Endothelial cell of umbilical vein (primary cell): ENCODE results near the gene SYT2. TPM values are rescaled to one million over a fixed set of nuclear protein-coding genes. Genes with fewer than 3 reads are reported as not detected.

Source experiments
- BruUV-seq: library from RNA; stranded (reverse); fragments of 400-500 nt; replicated peaks from 2 replicates; lab custom pipeline; 2021; lab: Mats Ljungman, UMichigan
- CTCF ChIA-PET: fragments of 300-600, 350-600 bp; sonication (Branson Sonifier 250); formaldehyde crosslinking; loops from one replicate; lab custom pipeline; 2021; ENCODE audit warnings: antibody characterized with exemption, inconsistent platforms; lab: Charles Lee
- POLR2A ChIA-PET: fragments of 300-600, 350-600 bp; sonication (Branson Sonifier 250); formaldehyde crosslinking; loops from one replicate; lab custom pipeline; 2021; ENCODE audit warnings: antibody characterized with exemption, inconsistent platforms; lab: Charles Lee
- DNase-seq: peaks from one replicate; pipeline ENCODE4 v3.0.0-alpha.2; 2011; ENCODE audit warnings: low read depth, low spot score
- FAIRE-seq: peaks from 2 replicates; lab custom pipeline; 2011; peaks lifted over from hg19 to GRCh38; lab: Jason Lieb, UNC
- H2AFZ ChIP-seq: 2 replicates; pipeline ENCODE4 v1.6.0; 2012; ENCODE audit warnings: low read depth, low read length, control low read depth, inconsistent platforms
- H3K27ac ChIP-seq: 2 replicates; pipeline ENCODE4 v1.5.1; 2011; ENCODE audit warnings: low read depth, mild to moderate bottlenecking, control low read depth, low read length, moderate library complexity; ENCODE audit not compliant: insufficient read depth
- H3K27me3 ChIP-seq, 2 experiments: 2 replicates each; pipeline versions ENCODE4 v1.6.0 to v1.6.1; 2011; ENCODE audit warnings: low read length in 2 of 2, mixed read lengths in 1 of 2; ENCODE audit not compliant: control insufficient read depth in 2 of 2, insufficient read depth in 2 of 2
- H3K36me3 ChIP-seq, 2 experiments: 2 replicates in 1 of 2; 3 replicates in 1 of 2; pipeline ENCODE4 v1.5.1; 2011; ENCODE audit warnings: low read length in 2 of 2, mild to moderate bottlenecking in 1 of 2, moderate library complexity in 1 of 2; ENCODE audit not compliant: control insufficient read depth in 2 of 2, insufficient read depth in 2 of 2; ENCODE audit errors: extremely low read depth in 1 of 2
- H3K4me1 ChIP-seq: 3 replicates; pipeline ENCODE4 v1.5.1; 2011; ENCODE audit warnings: mild to moderate bottlenecking, low read length; ENCODE audit not compliant: control insufficient read depth, insufficient read depth; ENCODE audit errors: extremely low read depth
- H3K4me2 ChIP-seq: 2 replicates; pipeline ENCODE4 v1.6.1; 2011; ENCODE audit warnings: low read length, control low read depth, mixed read lengths; ENCODE audit not compliant: insufficient read depth
- H3K4me3 ChIP-seq, 3 experiments: fragments of 200-600 bp in 1 of 3; sonication (generic), shearing (Covaris generic) in 1 of 3; replicated peaks in 1 of 3; 2 replicates each; pipeline ENCODE4 v1.5.1; 2011 to 2016; ENCODE audit warnings: control low read depth in 3 of 3, low read length in 3 of 3, mild to moderate bottlenecking in 2 of 3, inconsistent platforms in 1 of 3, low read depth in 1 of 3, moderate library complexity in 1 of 3; ENCODE audit not compliant: insufficient read depth in 1 of 3
- H3K79me2 ChIP-seq: 2 replicates; pipeline ENCODE4 v1.6.0; 2012; ENCODE audit warnings: low read length, inconsistent platforms; ENCODE audit not compliant: control insufficient read depth, insufficient read depth
- H3K9ac ChIP-seq: replicated peaks from 2 replicates; pipeline ENCODE3; 2011; ENCODE audit warnings: low read length, control low read depth; ENCODE audit not compliant: insufficient read depth; ENCODE audit errors: extremely low read depth
- H3K9me1 ChIP-seq: replicated peaks from 3 replicates; pipeline ENCODE4 v1.6.0; 2011; ENCODE audit warnings: mild to moderate bottlenecking, low read length; ENCODE audit not compliant: control insufficient read depth, insufficient read depth; ENCODE audit errors: extremely low read depth
- H3K9me3 ChIP-seq: replicated peaks from 2 replicates; pipeline ENCODE4 v1.5.1; 2012; ENCODE audit warnings: low read length, inconsistent platforms; ENCODE audit not compliant: control insufficient read depth, insufficient read depth
- H4K20me1 ChIP-seq: replicated peaks from 2 replicates; pipeline ENCODE3; 2011; ENCODE audit warnings: mild to moderate bottlenecking, low read length; ENCODE audit not compliant: control insufficient read depth, insufficient read depth; ENCODE audit errors: extremely low read depth
- CTCF ChIP-seq, 2 donors: IDR thresholded peaks; 1 replicate in 1 of 2; 2 replicates in 1 of 2; pipeline ENCODE4 v1.5.1; 2011; ENCODE audit warnings: low read length in 2 of 2, mild to moderate bottlenecking in 2 of 2, moderate library complexity in 2 of 2, control low read depth in 1 of 2, inconsistent platforms in 1 of 2, low read depth in 1 of 2; ENCODE audit not compliant: insufficient read depth in 1 of 2; ENCODE audit errors: extremely low read depth in 1 of 2
- EZH2 ChIP-seq: IDR thresholded peaks from 2 replicates; pipeline ENCODE4 v1.6.1; 2012; ENCODE audit warnings: borderline replicate concordance, low read depth, mild to moderate bottlenecking, moderate library complexity, low read length, inconsistent platforms; ENCODE audit not compliant: severe bottlenecking
- FOS ChIP-seq: IDR thresholded peaks from 2 replicates; pipeline ENCODE4 v1.6.1; 2011; ENCODE audit warnings: mild to moderate bottlenecking, low read length, moderate library complexity, borderline replicate concordance; ENCODE audit not compliant: insufficient read depth
- GATA2 ChIP-seq: IDR thresholded peaks from 2 replicates; pipeline ENCODE4 v1.7.0; 2011; ENCODE audit warnings: low read depth, mild to moderate bottlenecking, moderate library complexity, mixed read lengths, low read length; ENCODE audit not compliant: insufficient read length, insufficient read depth
- JUN ChIP-seq: IDR thresholded peaks from 2 replicates; pipeline ENCODE4 v1.6.1; 2011; ENCODE audit warnings: borderline replicate concordance, low read depth; ENCODE audit not compliant: insufficient read length, insufficient read depth
- MAX ChIP-seq: IDR thresholded peaks from 2 replicates; pipeline ENCODE4 v1.6.1; 2011; ENCODE audit not compliant: insufficient read depth, insufficient read length
- MYC ChIP-seq: IDR thresholded peaks from one replicate; pipeline ENCODE4 v1.6.1; 2011; ENCODE audit warnings: mild to moderate bottlenecking, low read depth, low read length
- POLR2A ChIP-seq: IDR thresholded peaks from 2 replicates; pipeline ENCODE4 v1.6.1; 2012; ENCODE audit warnings: low read depth, mild to moderate bottlenecking, control low read depth, low read length
- POLR2AphosphoS5 ChIP-seq: IDR thresholded peaks from 2 replicates; pipeline ENCODE4 v1.6.1; 2012; ENCODE audit warnings: low read depth, mild to moderate bottlenecking, control low read depth, low read length, moderate library complexity; ENCODE audit not compliant: insufficient read depth
- dilution Hi-C: fragments of 300-500 bp; cut with MboI; formaldehyde crosslinking; loops from one replicate; pipeline ENCODE4 v1.15.0; 2019; ENCODE audit warnings: low sequenced_read_pairs; ENCODE audit not compliant: extremely low pct_ligation_motif_present
- intact Hi-C: fragments of 100-400 bp; cut with micrococcal nuclease; formaldehyde crosslinking; loops from one replicate; pipeline ENCODE4 v1.10.0; 2022
- polyA plus RNA-seq, 4 experiments: library from polyadenylated mRNA; depleted of rRNA in 3 of 4; stranded (reverse) in 3 of 4; unstranded in 1 of 4; fragments of >200 nt; gene quantifications; 2 replicates each; pipeline versions ENCODE4 v1.2.1 to v1.2.3, GENCODE V29; 2011 to 2012; ENCODE audit warnings: missing spikeins in 1 of 4
- total RNA-seq: library from RNA; stranded (reverse); gene quantifications from 2 replicates; pipeline ENCODE4 v1.2.3, GENCODE V29; 2021

The SYT2 gene
- total and polyA plus RNA-seq, 2 donors (not counting 3 experiments of a cell fraction or from before 2014, with no cell fraction given) = not detected

- Histone ChIP-seq H3K4me2 (no peak overlapping the region), H3K4me3 (no peak overlapping the region), H3K27me3 (no peaks in the 10 kb centered on the region), H3K4me1 (no peaks in the 10 kb centered on the region), H3K36me3 (no peaks in the 10 kb centered on the region), H3K79me2 (no peaks in the 10 kb centered on the region), H3K9me3 (no peaks in the 10 kb centered on the region), H2AFZ (no peak overlapping the region), H3K9me1 (no peaks in the 10 kb centered on the region), H4K20me1 (no peaks in the 10 kb centered on the region), H3K27ac (no peak overlapping the region), H3K9ac (no peak overlapping the region)
- no peak for FAIRE-seq
- POLR2A ChIA-PET = no interaction called here
- no TSS peak for BruUV-seq
- CTCF ChIA-PET = interaction anchor here (0.6 to 2.3 kb wide), 13 partner anchors 9 to 280 kb away, joined by 3 to 23 read pairs (median 4); no protein-coding TSS in a partner anchor
- TF ChIP-seq MYC (no peak), CTCF (IDR thresholded peaks at IDR 0.05; ENCODE audit: extremely low read depth in 1 of 2, insufficient read depth in 1 of 2, low read depth in 1 of 2, low read length in 2 of 2) (peak; percentile 46 to 91)
- DNase-seq = peak; percentile 41
- intact Hi-C loops (loop anchor here (1.0 to 2.0 kb wide), 3 partner anchors 93 to 161 kb away; no protein-coding TSS in a partner anchor), dilution Hi-C loops (no loop called here)
Measured at GRCh38 chr1:202625416-202626360, 84.6 kb downstream of the SYT2 start.

- H3K4me3 ChIP-seq = no peak overlapping the region
- H3K27me3 ChIP-seq = no peaks in the 10 kb centered on the region
- no peaks in the 10 kb centered on the region for H3K4me1 ChIP-seq
- dilution Hi-C loops = no loop called here
- no peaks in the 10 kb centered on the region for H3K79me2 ChIP-seq
- intact Hi-C loops = loop anchor here (1.0 to 2.0 kb wide), 3 partner anchors 94 to 160 kb away; no protein-coding TSS in a partner anchor
- H3K4me2 ChIP-seq = no peak overlapping the region
- H3K9me1 ChIP-seq = no peaks in the 10 kb centered on the region
- H3K27ac ChIP-seq = no peak overlapping the region
- BruUV-seq = no TSS peak
- H3K9ac ChIP-seq = no peak overlapping the region
- TF ChIP-seq POLR2AphosphoS5 (no peak), EZH2 (no peak), MAX (no peak), JUN (no peak), GATA2 (no peak), MYC (no peak), FOS (no peak), CTCF (IDR thresholded peaks at IDR 0.05; ENCODE audit: extremely low read depth in 1 of 2, insufficient read depth in 1 of 2, low read depth in 1 of 2, low read length in 2 of 2) (no peak), POLR2A (no peak)
- no peaks in the 10 kb centered on the region for H3K36me3 ChIP-seq
- DNase-seq (peak; percentile 4), FAIRE-seq (peak; percentile 88)
- H2AFZ ChIP-seq = no peak overlapping the region
- POLR2A ChIA-PET = no interaction called here
- CTCF ChIA-PET = interaction anchor here (0.6 to 2.3 kb wide), 13 partner anchors 10 to 279 kb away, joined by 3 to 23 read pairs (median 4); no protein-coding TSS in a partner anchor
- no peaks in the 10 kb centered on the region for H3K9me3 ChIP-seq
- H4K20me1 ChIP-seq = no peaks in the 10 kb centered on the region
Measured at GRCh38 chr1:202624781-202625108, 85.5 kb downstream of the SYT2 start.
